ENCODE data around the gene DZANK1. TPM values are rescaled to one million over a fixed set of nuclear protein-coding genes. Genes with fewer than 3 reads are reported as not detected.
"Not testable (repeated sequence)": the region's sequence is repeated elsewhere in the genome, so short reads cannot be mapped to it uniquely, and the experiment has no call there.

The DZANK1 gene
- 1.9 and 2.1 TPM in 2 replicates for total RNA-seq (2014; rRNA removed; shearing (Covaris generic))

- DNase-seq: peak; percentile 98
- Histone ChIP-seq H3K27ac (peak within 1 kb of the TSS; percentile 98), H3K27me3 (no peaks in the 10 kb centered on the region), H3K36me3 (peaks cover 2% of the 10 kb centered on the region), H3K4me3 (peak within 1 kb of the TSS; percentile 80), H3K4me1 (no peaks in the 10 kb centered on the region), H3K9me3 (replicated peaks) (no peaks in the 10 kb centered on the region)
Measured at GRCh38 chr20:18466894-18467730, at the start of gene DZANK1, which contains the start of gene POLR3F. TSS of gene DZANK1 (minus strand) at chr20:18467030. CDS start at chr20:18465358, 1,672 bp downstream. TSS of gene POLR3F (plus strand) at chr20:18467390. CDS start at chr20:18467507, 117 bp downstream.

DNA sequence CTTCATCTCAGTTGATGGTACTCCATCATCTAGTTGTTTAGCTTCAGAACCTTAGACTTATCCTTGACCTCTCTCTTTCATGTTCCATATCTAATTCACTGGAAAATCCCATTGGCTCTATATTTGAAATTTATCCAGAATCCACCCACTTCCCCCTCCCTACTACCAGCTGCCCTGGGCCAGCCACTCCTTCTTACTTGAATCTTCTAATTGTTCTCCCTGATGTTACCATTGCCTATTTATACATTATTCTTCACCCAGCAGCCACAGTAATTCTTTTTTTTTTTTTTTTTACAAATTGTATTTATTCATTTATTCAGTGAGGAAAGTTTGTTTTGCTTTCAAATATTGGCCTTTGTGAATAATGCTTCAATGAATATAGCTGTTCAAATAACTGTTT, 49.1 kb upstream of the DZANK1 start:
- Histone ChIP-seq H3K9me3 (replicated peaks) (no peaks in the 10 kb centered on the region), H3K4me3 (no peak overlapping the region), H3K27me3 (no peaks in the 10 kb centered on the region), H3K27ac (no peak overlapping the region), H3K36me3 (peaks cover 32% of the 10 kb centered on the region), H3K4me1 (no peaks in the 10 kb centered on the region)
- no peak for DNase-seq

DNA sequence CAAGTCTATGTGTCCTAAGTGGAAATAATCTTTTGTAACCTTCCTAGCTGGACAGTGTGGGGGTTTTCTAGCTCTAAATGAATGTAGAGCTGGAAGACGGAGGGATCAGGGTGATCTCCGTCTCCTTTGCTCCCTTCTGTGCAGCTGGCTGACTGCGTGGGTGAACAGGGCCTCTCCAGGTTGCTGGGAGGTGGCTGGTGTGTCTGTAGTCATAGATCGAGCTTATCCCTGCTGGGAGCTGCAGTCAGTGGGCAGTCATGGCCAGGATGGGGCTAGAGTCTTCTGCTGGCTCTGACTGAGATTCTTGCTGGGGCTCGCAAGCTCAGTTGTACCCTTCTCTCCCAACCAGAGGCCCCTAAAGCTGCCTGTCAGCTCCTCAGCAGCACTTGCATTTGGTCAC, 47.3 kb upstream of the DZANK1 start:
- Histone ChIP-seq H3K4me3 (no peak overlapping the region), H3K36me3 (peaks cover 32% of the 10 kb centered on the region), H3K27me3 (no peaks in the 10 kb centered on the region), H3K4me1 (no peaks in the 10 kb centered on the region), H3K27ac (no peak overlapping the region), H3K9me3 (replicated peaks) (no peaks in the 10 kb centered on the region)
- DNase-seq: no peak

DNA sequence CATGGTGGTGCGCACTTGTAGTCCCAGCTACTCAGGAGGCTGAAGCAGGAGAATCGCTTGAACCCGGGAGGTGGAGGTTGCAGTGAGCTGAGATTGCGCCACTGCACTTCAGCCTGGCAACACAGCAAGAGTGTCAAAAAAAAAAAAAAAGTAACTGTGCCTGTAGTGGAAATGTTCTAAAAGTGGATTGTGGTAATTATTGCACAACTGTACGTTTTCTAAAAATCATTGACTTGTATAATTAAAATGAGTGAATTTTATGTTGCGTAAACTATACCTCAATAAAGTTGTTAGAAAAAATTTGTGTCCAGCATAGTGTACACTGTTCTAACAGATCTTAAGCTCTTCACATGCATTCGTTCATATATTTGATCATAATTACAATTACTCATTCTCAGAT, 46.4 kb upstream of the DZANK1 start:
- Histone ChIP-seq H3K4me3 (no peak overlapping the region), H3K36me3 (peaks cover 32% of the 10 kb centered on the region), H3K9me3 (replicated peaks) (no peaks in the 10 kb centered on the region), H3K4me1 (no peaks in the 10 kb centered on the region), H3K27ac (no peak overlapping the region), H3K27me3 (no peaks in the 10 kb centered on the region)
- DNase-seq: no peak

GRCh38 chr20:18511571-18511970, 44.7 kb upstream of the DZANK1 start:
- H3K4me3 ChIP-seq: no peak overlapping the region
- H3K36me3 ChIP-seq: peaks cover 32% of the 10 kb centered on the region
- no peaks in the 10 kb centered on the region for H3K4me1 ChIP-seq
- no peaks in the 10 kb centered on the region for H3K9me3 ChIP-seq (replicated peaks)
- H3K27me3 ChIP-seq: no peaks in the 10 kb centered on the region
- no peak for DNase-seq
- H3K27ac ChIP-seq: no peak overlapping the region

DNA sequence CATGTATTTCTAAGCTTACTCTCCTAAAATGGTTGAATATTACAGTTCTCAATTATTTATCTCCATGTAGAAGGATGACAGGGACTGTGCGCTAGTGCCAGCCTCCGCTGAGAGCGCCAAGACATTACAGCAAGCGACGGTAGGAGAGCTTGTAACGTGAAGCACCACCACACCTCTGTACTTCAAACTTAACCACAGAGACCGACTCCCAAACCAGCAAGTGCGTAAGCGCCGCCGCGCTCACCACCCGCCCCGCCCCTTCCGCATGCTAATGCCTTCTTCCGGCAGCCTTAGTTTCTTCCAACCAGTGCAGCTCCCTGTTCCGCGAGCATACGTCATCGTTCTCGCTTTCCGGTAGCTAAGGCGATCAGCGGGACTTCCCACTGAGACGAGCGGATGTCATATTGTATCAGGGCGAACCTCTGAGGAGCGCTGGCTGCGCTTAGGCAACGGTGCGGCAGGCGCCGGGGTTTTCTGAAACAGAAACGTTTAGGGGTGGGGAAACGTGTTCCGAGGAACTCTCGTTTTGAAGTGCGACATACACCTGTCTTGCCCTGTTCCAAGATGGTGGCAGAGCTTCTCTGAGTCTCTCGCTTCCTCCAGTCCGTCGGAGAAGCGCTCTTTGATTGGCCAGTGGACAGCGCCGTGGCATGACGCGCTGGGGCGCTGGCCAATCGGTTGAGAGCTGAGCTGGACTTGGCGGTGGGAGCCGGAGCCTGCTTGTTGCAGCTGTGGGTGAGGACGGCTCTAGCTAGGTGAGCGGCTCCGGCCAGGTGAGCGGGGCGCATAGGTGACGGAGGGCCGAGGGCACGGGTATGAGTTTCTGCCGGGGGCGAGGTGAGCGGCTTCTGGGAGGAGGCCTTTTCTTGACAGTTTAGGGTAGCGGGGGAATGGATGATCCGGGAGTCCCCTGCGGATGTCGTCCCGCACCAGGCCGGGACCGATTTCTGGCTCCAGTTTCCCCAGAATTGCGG, 40.7 kb upstream of the DZANK1 start, which contains the start of gene SEC23B:
SEC23B (plus strand) TSS at position 723 of the 974 bp plus-strand sequence. CDS start 2,896 bp downstream, outside the sequence.
- H3K27ac ChIP-seq: peak within 1 kb of the TSS; percentile 56
- peak within 1 kb of the TSS; percentile 74 for H3K4me3 ChIP-seq
- peaks cover 9% of the 10 kb centered on the region; the same call in 1 of the 2 replicates for H3K36me3 ChIP-seq
- no peaks in the 10 kb centered on the region for H3K27me3 ChIP-seq
- H3K4me1 ChIP-seq: no peaks in the 10 kb centered on the region
- H3K9me3 ChIP-seq (replicated peaks): no peaks in the 10 kb centered on the region
- peak; percentile 95 to 97 for DNase-seq

DNA sequence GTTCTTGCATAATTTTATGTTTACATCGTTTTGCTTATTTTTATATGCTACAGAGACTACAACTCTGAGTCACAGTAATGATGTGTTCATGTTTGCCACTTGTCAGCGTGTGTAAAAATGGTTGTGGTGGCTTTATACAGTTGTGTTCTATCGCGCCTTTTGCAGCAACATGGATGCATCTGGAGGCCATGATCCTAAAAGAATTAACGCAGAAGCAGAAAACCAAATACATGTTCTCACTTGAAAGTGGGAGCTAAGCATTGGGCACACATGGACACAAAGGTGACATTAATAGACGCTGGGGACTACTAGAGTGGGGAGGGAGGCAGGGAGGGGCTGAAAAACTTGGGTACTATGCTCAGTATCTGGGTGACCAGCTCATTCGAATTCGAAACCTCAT, 39.9 kb upstream of the DZANK1 start:
- Histone ChIP-seq H3K27me3 (no peaks in the 10 kb centered on the region), H3K36me3 (peaks cover 3% of the 10 kb centered on the region; the same call in 1 of the 2 replicates), H3K4me1 (no peaks in the 10 kb centered on the region), H3K4me3 (peak overlapping the region; percentile 74), H3K27ac (peak overlapping the region; percentile 56; the same call in 1 of the 2 replicates), H3K9me3 (replicated peaks) (no peaks in the 10 kb centered on the region)
- no peak for DNase-seq

GRCh38 chr20:18504479-18505060, 37.7 kb upstream of the DZANK1 start:
- H3K27ac ChIP-seq: no peak overlapping the region
- no peak for DNase-seq
- H3K36me3 ChIP-seq: no peaks in the 10 kb centered on the region; the same call in 1 of the 2 replicates
- no peaks in the 10 kb centered on the region for H3K9me3 ChIP-seq (replicated peaks)
- H3K27me3 ChIP-seq: no peaks in the 10 kb centered on the region
- H3K4me3 ChIP-seq: no peak overlapping the region
- H3K4me1 ChIP-seq: no peaks in the 10 kb centered on the region

DNA sequence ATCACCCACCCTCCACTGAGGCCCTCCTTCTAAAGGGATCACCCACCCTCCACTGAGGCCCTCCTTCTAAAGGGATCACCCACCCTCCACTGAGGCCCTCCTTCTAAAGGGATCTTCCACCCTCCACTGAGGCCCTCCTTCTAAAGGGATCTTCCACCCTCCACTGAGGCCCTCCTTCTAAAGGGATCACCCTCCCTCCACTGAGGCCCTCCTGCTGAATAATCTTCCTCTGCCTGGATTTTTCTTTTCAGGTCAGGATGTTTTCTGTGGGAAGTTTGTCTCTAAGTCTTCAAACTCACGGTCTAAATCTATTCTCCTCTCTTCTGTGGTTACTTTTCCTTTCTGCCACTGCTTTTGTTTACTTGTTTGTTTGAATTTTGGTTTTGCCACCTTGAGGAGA, 34.8 kb upstream of the DZANK1 start:
- not testable (repeated sequence) for H3K27me3 ChIP-seq; H3K4me1 ChIP-seq; H3K27ac ChIP-seq; DNase-seq; H3K9me3 ChIP-seq (replicated peaks); H3K36me3 ChIP-seq; H3K4me3 ChIP-seq

- peak overlapping the region; percentile 40; the same call in 1 of the 2 replicates for H3K27ac ChIP-seq
- H3K4me3 ChIP-seq: peak overlapping the region; percentile 74
- peaks cover 7% of the 10 kb centered on the region; the same call in 1 of the 2 replicates for H3K36me3 ChIP-seq
- no peak for DNase-seq
- no peaks in the 10 kb centered on the region for H3K27me3 ChIP-seq
- H3K9me3 ChIP-seq (replicated peaks): no peaks in the 10 kb centered on the region
- peaks cover 8% of the 10 kb centered on the region for H3K4me1 ChIP-seq
Measured at GRCh38 chr20:18497603-18498002, 30.8 kb upstream of the DZANK1 start.

DNA sequence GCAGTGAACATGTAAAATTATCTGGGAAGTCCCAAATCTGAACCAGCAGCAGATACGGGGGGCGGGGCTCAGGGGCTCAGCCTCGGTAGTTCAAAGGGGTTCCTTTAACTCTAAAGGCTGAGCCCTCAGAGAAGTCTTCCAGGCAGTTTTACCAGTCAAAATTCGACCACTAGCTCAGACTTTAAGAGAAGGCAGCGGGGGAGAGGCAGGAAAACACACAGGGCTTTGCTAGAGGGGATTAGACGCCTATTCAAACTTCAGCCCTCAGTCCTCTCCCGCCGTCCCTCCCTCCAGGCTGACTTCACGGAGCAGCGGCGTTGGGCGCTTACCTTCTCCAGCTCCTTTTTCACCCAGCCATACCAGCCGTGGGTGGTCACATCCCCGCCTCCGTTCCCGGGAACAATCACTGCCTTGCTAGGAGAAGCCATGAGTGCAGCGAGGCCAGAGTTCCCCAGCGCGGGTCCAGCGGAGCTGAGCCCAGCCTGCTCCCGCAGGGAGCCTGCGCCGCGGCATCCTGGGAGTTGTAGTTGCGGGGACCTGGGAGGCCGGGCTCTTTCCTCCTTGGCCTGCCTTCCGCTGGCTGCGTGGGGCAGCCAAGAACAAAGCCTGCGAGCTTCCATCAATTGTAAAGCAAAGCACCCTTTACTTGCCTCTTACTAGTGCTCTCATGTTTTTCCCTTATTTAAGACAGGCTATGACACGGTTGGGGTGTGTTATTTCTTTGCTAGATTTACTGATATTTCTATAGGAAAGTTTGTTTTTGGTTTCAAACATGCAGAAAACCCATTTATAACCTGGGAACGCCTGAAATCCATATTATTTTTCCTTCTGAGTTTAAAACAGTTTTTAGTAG, 30.1 kb upstream of the DZANK1 start, which contains the start of gene RBBP9:
RBBP9 (minus strand) TSS at position 486 of the 853 bp plus-strand sequence; CDS start at position 428, 58 bp downstream.
- DNase-seq: peak; percentile 90 to 92
- Histone ChIP-seq H3K4me3 (peak within 1 kb of the TSS; percentile 74), H3K27ac (peak within 1 kb of the TSS; percentile 40; the same call in 1 of the 2 replicates), H3K4me1 (peaks cover 8% of the 10 kb centered on the region), H3K27me3 (no peaks in the 10 kb centered on the region), H3K36me3 (peaks cover 7% of the 10 kb centered on the region; the same call in 1 of the 2 replicates), H3K9me3 (replicated peaks) (no peaks in the 10 kb centered on the region)

DNA sequence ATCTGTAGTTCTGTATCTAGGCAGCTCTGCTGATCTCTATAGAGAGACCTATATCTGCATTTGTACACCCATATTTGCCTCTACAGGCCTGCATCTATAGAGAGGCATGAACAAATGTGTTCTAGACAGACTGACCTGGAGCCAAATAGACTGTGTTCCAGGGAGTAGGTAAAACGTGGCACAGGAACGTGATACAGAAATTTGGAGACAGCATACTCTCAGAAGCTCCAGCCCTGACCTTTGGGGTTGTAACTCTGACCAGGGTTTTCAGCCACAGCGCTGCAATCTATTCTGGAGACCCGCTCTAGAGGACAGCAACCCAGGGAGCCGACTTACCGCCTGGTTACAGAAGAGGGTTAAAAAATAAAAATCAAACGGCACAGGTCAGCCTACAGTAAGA, 29.2 kb upstream of the DZANK1 start:
- no peaks in the 10 kb centered on the region for H3K9me3 ChIP-seq (replicated peaks)
- peak; percentile 10 to 18 for DNase-seq
- peaks cover 12% of the 10 kb centered on the region for H3K36me3 ChIP-seq
- H3K27ac ChIP-seq: no peak overlapping the region
- peaks cover 8% of the 10 kb centered on the region for H3K4me1 ChIP-seq
- H3K27me3 ChIP-seq: no peaks in the 10 kb centered on the region
- peak overlapping the region; percentile 74 for H3K4me3 ChIP-seq

DNA sequence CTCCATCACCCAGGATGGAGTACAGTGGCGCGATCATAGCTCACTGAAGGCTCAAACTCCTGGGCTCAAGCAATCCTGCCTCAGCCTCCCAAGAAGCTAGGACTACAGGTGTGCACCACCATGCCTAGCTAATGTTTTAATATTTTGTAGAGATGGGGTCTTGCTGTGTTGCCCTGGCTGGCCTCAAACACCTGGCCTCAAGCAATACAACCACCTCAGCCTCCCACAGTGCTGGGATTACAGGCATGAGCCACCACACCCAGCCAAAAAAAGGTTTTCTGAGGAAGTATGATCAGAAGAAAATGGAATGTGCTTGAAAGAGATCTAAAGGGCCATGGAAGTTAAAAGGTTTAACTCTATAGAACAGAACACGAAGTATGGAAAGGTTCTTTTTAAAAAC, 21.5 kb upstream of the DZANK1 start:
- H3K9me3 ChIP-seq (replicated peaks): no peaks in the 10 kb centered on the region
- peaks cover 46% of the 10 kb centered on the region for H3K36me3 ChIP-seq
- H3K4me1 ChIP-seq: no peaks in the 10 kb centered on the region
- no peak overlapping the region for H3K4me3 ChIP-seq
- DNase-seq: no peak
- no peaks in the 10 kb centered on the region for H3K27me3 ChIP-seq
- no peak overlapping the region for H3K27ac ChIP-seq

All from SJCRH30 (cell line).